Neural crest cell (in vitro differentiated cells): Measurements from ENCODE around the gene ZSCAN21. TPM values are rescaled to one million over a fixed set of nuclear protein-coding genes. Genes with fewer than 3 reads are reported as not detected.
"Not testable (repeated sequence)": the region's sequence is repeated elsewhere in the genome, so short reads cannot be mapped to it uniquely, and the experiment has no call there.

Experiments
- DNase-seq: peaks from one replicate; pipeline ENCODE4 v3.0.0; 2021; ENCODE audit warnings: low read depth, mixed read lengths, low spot score
- H3K27ac Mint-ChIP-seq: one replicate; pipeline ENCODE4 v1.8.0; 2021; ENCODE audit warnings: mild to moderate bottlenecking, mixed read lengths; ENCODE audit not compliant: unreplicated experiment
- H3K27me3 Mint-ChIP-seq: 2 replicates; pipeline ENCODE4 v1.8.0; 2021; ENCODE audit warnings: low read depth, mild to moderate bottlenecking, mixed read lengths
- H3K36me3 Mint-ChIP-seq: 2 replicates; pipeline ENCODE4 v1.8.0; 2021; ENCODE audit warnings: low read depth, mild to moderate bottlenecking, mixed read lengths
- H3K4me1 Mint-ChIP-seq: 2 replicates; pipeline ENCODE4 v1.8.0; 2021; ENCODE audit warnings: mixed read lengths
- H3K4me3 Mint-ChIP-seq: one replicate; pipeline ENCODE4 v1.8.0; 2021; ENCODE audit warnings: mild to moderate bottlenecking, mixed read lengths
- H3K9me3 Mint-ChIP-seq: 2 replicates; pipeline ENCODE4 v1.8.0; 2021; ENCODE audit warnings: mixed read lengths
- CTCF ChIP-seq: fragments of 200-600 bp; sonication (generic); conservative IDR thresholded peaks from 2 replicates; pipeline ENCODE4 v1.5.0; 2021; ENCODE audit warnings: antibody characterized with exemption, mild to moderate bottlenecking
- total RNA-seq: library from RNA; stranded (reverse); gene quantifications from 2 replicates; pipeline ENCODE4 v1.2.1, GENCODE V29; 2021

The ZSCAN21 gene
- total RNA-seq, 1 donor from 2014 or later = 20.3 TPM

DNA sequence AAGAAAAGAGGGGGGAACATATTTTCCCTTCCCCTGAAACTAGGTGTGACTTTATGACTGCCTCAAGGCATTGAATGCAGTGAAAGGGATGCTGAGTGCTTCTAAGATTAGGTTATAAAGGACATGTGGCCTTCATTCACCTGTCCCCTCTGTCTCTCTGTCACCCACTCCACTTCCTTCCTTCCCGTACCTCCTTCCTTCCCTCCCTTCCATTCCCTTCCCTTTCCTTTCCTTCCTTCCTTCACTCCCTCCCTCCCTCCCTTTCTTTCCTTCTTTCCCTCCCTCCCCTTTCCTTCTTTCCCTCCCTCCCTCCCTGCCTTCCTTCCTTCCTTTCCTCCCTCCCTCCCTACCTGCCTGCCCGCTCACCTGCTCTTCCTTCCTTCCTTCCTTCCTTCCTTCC lies 38.7 kb upstream of the ZSCAN21 start:
- H3K27me3 Mint-ChIP-seq = peaks cover 25% of the 10 kb centered on the region
- H3K4me1 Mint-ChIP-seq = peaks cover 6% of the 10 kb centered on the region
- no peaks in the 10 kb centered on the region for H3K9me3 Mint-ChIP-seq
- no peak for DNase-seq
- H3K27ac Mint-ChIP-seq = no peak overlapping the region
- no peak overlapping the region for H3K4me3 Mint-ChIP-seq
- no peak for TF ChIP-seq CTCF
- no peaks in the 10 kb centered on the region for H3K36me3 Mint-ChIP-seq

GRCh38 chr7:100011516-100011915 lies 38.1 kb upstream of the ZSCAN21 start:
- DNase-seq = no peak
- Mint-ChIP-seq H3K36me3 (no peaks in the 10 kb centered on the region), H3K27ac (no peak overlapping the region), H3K4me3 (peak overlapping the region; percentile 29), H3K9me3 (no peaks in the 10 kb centered on the region), H3K27me3 (peaks cover 25% of the 10 kb centered on the region), H3K4me1 (peaks cover 10% of the 10 kb centered on the region)
- no peak for TF ChIP-seq CTCF

- peaks cover 19% of the 10 kb centered on the region for H3K4me1 Mint-ChIP-seq
- H3K4me3 Mint-ChIP-seq, H3K9me3 Mint-ChIP-seq, DNase-seq, H3K36me3 Mint-ChIP-seq, H3K27ac Mint-ChIP-seq: not testable (repeated sequence)
- H3K27me3 Mint-ChIP-seq = peaks cover 25% of the 10 kb centered on the region
Measured at GRCh38 chr7:100012385-100013327, 36.9 kb upstream of the ZSCAN21 start.

DNA sequence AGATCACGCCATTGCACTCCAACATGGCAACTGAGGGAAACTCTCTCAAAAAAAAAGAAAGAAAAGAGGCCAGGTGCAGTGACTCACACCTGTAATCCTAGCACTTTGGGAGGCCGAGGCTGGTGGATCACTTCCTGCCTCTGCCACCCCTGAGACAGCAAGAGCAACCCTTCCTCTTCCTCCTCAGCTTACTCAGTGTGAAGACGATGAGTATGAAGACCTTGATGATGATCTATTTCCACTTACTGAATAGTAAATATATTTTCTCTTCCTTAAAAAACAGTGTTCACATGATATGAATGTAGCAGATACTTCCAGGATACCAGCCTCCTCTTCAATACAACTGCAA lies 36.3 kb upstream of the ZSCAN21 start:
- peaks cover 22% of the 10 kb centered on the region for H3K27me3 Mint-ChIP-seq
- no peak overlapping the region for H3K27ac Mint-ChIP-seq
- no peak overlapping the region for H3K4me3 Mint-ChIP-seq
- no peaks in the 10 kb centered on the region for H3K9me3 Mint-ChIP-seq
- TF ChIP-seq CTCF = no peak
- peaks cover 25% of the 10 kb centered on the region for H3K4me1 Mint-ChIP-seq
- no peak for DNase-seq
- H3K36me3 Mint-ChIP-seq = no peaks in the 10 kb centered on the region

- Mint-ChIP-seq H3K27ac (peak within 1 kb of the TSS; percentile 98), H3K4me1 (peaks cover 37% of the 10 kb centered on the region), H3K4me3 (peak within 1 kb of the TSS; percentile 95), H3K36me3 (no peaks in the 10 kb centered on the region), H3K27me3 (peaks cover 18% of the 10 kb centered on the region), H3K9me3 (no peaks in the 10 kb centered on the region)
- TF ChIP-seq CTCF = no peak
- peak; percentile 75 for DNase-seq
Measured at GRCh38 chr7:100015232-100016214, 34.1 kb upstream of the ZSCAN21 start, which contains the start of gene ZKSCAN1. ZKSCAN1 (plus strand) TSS chr7:100015596; CDS start chr7:100023507, 7,911 bp downstream.
